ENCODE measurements around the gene CYP27B1.
"Not testable (repeated sequence)": the region's sequence is repeated elsewhere in the genome, so short reads cannot be mapped to it uniquely, and the experiment has no call there.

The CYP27B1 gene

DNA sequence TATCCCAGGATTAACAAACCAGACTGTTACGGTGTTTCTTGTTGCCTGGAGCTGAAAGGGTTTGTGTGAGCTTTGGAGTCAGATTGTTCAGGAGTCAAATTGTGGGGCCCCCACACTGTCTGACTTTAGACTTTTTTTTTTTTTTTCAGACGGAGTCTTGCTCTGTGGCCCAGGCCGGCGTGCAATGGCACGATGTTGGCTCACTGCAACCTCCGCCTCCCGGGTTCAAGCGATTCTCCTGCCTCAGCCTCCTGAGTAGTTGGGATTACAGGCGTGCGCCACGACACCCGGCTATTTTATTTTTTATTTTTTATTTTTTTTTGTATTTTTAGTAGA lies 16.6 kb upstream of the CYP27B1 start:
- no peak for DNase-seq (ENCODE audit: low read depth in 2 of 2)

DNA sequence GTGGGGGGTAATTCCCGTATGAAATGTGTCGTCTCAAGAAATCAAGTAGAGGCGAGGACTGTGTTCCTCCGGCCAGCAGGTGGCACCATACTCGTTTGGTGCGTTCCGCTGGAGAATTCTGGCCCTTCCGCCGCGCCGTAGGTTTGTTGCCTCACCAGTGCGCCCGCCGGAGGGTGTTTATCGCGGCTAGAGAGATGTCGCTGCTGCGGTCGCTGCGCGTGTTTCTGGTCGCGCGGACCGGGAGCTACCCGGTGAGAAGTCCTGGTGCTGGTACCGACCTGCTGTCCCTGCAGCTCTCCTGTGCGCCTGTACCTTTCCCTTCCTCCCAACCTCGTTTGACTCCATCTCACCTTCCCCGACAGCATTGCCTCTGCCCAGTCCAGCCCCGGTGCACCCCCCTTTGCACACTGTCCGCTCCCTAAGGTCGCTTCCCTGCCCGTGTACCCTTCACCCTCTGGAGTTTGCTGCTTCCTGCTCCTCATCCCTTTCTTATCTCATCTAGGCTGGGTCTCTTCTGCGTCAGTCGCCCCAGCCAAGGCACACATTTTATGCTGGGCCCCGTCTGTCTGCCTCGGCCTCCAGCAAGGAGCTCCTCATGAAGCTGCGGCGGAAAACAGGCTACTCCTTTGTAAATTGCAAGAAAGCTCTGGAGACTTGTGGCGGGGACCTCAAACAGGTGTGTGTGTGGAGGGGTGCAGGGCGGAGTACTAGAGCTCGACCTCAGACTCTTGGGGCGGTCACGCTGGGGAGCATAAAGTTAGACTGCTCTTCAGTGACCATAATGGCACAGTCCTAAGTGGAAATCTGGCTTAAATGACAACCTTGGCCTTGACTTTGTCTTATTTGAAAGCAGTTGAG lies 16.0 kb upstream of the CYP27B1 start, which contains the start of gene TSFM:
TSFM (plus strand) TSS at position 180 of the 858 bp plus-strand sequence; CDS start at position 195, 15 bp downstream.
- DNase-seq (ENCODE audit: low read depth in 2 of 2) = peak; percentile 95 to 96

DNA sequence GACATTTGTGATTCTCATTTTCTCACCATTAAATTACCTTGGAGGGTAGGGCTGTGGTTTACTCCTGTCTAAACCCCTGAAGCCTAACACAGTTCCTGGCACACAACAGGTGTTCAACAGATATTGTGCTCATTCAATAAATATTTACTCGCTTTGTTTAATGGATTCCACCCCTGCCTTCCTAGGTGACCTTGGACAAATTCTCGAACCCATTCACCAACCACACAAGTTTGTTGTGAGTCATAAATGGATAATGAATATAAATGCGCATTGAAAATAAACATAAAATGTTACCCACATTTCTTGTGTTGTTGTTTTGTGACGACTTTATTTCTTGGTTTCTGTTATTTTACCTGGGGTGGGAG lies 15.3 kb upstream of the CYP27B1 start:
- no peak for DNase-seq (ENCODE audit: low read depth in 2 of 2)

DNA sequence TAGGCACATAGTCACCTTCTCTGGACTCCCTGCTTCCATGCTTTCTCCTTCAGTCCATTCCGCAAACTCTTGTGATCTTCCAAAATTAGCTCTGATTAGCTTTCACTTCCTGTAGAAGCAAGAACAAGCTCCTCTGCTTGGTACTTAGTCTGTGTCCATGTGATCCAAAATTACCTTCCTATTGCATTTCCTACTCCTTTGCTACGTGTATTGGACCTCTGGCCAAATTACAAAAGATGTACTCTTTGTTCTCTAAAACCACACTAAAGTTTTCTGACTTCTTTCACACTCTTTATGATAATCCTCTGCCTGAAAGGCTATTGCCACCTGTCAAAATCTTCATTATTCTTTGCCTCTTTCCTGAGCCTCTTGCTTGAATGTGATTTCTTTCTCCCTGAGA lies 14.9 kb upstream of the CYP27B1 start:
- DNase-seq (ENCODE audit: low read depth in 2 of 2) = no peak

DNA sequence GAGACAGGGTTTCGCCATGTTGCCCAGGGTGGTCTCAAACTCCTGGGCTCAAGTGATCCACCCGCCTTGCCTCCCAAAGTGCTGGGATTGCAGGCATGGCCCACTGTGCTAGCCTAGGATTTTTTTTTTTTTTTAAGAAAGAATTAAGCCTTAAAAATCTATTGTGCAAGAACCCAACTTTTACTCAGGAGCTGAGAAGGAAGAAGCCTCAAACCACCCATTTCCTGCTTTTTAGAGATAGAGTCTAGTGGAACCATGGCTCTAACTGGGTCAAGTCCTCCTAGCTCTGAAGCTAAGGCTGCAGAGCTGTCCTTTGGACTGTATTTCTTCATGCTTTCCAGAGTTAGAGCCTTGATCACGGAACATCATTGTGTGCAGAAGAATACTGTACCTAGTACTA lies 14.4 kb upstream of the CYP27B1 start:
- no peak for DNase-seq (ENCODE audit: low read depth in 2 of 2)

DNA sequence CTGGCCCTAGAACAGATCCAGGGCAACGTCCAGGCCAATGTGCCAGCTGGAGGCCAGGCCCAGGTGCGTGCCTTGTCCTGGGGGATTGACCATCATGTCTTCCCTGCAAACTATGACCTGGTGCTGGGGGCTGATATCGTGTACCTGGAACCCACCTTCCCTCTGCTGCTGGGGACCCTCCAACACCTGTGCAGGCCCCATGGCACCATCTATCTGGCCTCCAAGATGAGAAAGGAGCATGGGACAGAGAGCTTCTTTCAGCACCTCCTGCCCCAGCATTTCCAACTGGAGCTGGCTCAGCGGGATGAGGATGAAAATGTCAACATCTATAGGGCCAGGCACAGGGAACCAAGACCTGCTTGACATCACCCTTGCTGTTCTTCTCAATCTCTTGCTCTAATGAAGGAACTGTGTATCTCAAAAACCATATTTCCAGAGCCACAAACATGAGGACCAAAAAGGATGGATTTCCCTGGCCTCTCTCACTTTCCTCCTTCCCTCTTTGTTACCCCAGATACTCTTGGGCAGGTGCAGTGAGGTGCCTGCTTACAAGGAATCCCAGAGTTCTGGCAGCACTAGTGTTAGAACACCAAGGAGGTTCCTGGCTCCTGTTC lies 13.5 kb upstream of the CYP27B1 start:
- DNase-seq (ENCODE audit: low read depth in 2 of 2) = no peak

DNA sequence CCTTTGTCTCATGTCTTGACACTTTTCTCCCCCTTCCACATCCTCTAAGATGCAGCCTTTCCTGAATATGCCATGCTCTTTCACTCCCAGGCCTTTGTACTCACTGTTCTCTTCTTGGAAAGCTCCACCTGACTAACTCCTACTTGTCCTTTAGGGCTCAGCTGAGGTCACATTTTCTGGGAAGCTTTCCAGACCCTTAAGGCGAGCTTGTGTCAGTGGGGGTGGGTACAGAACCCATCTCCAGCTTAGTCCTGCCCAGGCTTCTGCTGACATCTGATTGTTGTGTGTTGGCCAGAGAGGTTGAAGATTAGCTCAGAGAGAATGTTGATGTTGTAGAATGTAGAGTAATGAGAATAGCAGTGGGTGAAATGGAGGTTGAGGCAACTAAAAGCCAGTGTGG lies 12.9 kb upstream of the CYP27B1 start:
- no peak for DNase-seq (ENCODE audit: low read depth in 2 of 2)

DNA sequence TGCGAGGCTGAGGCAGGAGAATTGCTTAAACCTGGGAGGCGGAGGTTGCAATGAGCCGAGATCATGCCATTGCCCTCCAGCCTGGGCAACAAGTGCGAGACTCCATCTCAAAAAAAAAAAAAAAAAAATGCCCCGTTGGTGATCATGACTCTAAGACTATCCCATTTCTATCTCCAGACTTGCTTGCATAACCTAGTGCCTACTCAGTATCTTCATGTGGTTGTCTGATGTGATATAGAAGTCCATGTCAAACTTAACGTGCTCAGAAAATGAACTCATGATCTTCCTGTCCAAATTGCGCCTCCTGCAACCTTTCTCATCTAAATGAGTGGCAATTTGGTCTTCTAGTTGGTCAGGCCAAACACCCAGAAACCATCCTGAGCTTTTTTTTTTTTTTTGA lies 11.0 kb upstream of the CYP27B1 start:
- DNase-seq (ENCODE audit: low read depth in 2 of 2) = no peak

DNA sequence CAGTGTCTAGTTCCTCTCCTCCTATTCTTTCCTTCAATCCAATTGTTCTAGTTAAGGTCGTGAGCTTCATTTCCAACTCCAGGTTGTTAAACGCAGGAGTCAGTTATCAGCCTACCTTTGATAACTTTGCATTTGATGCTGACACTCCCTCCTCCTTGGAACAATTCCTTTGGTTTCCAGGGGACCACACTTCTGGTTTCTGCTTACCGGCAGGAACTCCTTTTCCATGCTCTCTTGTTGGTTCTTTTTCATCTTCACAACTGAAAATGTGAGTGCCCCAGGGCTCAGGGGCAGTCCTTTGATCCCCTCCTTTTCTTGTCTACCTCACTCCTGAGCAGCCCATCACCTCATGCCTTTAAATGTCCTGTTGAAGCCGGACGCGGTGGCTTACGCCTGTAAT lies 10.5 kb upstream of the CYP27B1 start:
- no peak for DNase-seq (ENCODE audit: low read depth in 2 of 2)

DNA sequence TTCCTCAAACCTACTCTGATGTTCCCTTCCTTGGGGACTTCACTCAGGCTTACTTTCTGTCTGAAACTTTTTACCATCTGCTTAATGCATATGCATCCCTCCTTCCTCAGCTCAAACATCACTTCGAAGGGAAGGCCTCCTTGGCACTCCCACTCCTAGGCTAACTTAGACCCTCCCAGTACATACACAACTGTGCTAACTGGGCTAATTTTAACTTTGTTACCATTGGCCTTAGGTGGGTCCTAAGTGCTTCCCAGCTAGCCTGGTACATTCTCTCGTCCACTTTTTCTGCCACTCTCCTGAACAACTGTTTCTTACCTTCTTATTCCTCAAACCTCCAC lies 9.3 kb upstream of the CYP27B1 start:
- no peak for DNase-seq (ENCODE audit: low read depth in 2 of 2)

DNA sequence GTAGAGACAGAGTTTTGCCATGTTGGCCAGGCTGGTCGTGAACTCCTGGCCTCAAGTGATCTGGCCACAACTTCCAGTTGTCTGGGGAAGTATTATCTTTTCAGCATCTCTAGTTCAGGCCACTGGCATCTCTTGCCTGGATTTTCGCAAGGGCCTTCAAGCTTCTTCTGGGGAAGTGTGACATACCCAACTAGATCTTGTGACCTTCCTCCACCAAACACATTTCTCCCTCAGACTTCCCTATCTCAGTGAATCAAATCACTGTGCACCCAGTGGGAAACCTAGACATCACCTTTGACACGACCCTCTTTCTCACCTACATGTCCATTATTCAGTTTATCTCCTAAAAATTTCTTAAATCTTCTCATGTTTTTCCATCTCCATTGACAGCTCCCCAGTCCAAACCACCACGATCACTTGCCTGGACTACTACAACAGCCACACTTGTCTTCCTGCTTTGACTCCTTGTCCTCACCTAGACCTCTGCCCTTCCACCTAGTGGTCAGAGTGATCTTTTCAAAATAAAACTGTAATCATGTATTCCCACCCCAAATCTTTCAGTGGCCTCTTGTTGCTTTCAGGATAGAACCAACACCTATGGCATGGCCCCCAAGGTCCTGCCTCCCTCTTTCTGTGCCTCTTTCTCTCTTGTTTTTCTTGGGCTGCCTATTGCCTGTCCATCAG lies 8.8 kb upstream of the CYP27B1 start:
- no peak for DNase-seq (ENCODE audit: low read depth in 2 of 2)

DNA sequence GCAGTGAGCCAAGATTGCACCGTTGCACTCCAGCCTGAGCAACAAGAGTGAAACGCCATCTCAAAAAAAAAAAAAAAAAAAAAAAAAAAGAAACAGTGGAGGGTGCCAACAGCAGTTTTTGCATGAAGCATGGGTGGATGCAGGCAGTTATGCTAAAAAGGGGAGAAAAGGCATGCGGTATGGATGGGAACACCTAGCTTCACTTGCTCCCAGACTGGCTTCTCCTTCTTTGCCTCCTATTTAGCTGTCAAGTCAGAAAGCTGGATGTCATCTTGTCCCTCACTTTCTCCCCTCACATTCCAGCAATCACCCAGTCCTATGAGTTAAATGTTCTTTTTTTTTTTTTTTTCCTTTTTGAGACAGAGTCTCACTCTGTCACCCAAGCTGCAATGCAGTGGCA lies 8.2 kb upstream of the CYP27B1 start:
- no peak for DNase-seq (ENCODE audit: low read depth in 2 of 2)

DNA sequence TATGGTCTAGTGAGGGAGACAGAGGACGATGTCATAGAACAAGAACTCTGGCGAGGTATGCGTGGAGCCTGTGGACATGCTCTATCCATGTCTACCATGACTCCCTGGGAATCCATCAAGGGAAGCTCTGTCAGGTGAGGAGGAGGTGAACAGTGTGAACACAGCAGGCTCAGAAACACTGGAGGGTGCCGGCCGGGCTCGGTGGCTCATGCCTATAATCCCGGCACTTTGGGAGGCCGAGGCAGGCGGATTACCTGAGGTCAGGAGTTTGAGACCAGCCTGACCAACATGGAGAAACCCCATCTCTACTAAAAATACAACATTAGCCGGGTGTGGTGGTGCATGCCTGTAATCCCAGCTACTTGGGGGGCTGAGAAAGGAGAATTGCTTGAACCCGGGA lies 7.8 kb upstream of the CYP27B1 start:
- DNase-seq (ENCODE audit: low read depth in 2 of 2) = not testable (repeated sequence)

DNA sequence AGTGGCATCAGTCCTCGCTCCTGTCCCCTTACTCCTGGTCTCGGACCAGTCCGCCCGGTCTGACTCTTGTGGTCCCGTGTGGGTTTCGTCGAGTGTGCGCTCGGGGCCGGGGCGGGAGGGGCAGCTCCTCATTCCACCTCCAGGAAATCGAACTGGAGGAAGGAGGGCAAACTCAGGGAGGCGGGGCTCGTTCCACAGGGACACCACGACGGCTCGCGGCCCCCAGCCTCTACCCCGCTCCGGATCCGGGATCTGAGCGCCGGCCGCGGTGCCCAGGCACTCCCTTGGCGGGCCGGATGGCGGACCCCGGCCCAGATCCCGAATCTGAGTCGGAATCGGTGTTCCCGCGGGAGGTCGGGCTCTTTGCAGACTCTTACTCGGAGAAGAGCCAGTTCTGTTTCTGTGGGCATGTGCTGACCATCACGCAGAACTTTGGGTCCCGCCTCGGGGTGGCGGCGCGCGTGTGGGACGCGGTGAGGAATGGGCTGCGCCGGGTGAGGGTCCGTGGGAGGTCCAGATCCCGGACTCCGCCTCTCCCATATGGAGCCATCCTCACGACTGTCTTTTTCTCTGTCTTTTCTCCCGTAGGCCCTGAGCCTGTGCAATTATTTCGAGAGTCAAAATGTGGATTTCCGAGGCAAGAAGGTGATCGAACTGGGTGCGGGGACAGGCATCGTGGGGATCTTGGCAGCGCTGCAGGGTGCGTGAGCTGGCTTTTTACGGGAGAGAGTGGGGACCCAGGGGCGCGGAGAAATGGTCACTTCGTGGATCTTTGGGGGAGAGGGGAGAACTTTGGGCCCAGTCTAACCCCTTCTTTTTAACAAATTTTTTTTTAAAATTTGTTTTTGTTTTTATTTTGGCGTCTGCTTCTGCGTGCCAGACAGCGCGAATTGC lies 5.8 kb upstream of the CYP27B1 start, which contains the start of gene EEF1AKMT3:
EEF1AKMT3 (plus strand) TSS at position 186 of the 894 bp plus-strand sequence; CDS start at position 297, 111 bp downstream.
- DNase-seq (ENCODE audit: low read depth in 2 of 2) = no peak

DNA sequence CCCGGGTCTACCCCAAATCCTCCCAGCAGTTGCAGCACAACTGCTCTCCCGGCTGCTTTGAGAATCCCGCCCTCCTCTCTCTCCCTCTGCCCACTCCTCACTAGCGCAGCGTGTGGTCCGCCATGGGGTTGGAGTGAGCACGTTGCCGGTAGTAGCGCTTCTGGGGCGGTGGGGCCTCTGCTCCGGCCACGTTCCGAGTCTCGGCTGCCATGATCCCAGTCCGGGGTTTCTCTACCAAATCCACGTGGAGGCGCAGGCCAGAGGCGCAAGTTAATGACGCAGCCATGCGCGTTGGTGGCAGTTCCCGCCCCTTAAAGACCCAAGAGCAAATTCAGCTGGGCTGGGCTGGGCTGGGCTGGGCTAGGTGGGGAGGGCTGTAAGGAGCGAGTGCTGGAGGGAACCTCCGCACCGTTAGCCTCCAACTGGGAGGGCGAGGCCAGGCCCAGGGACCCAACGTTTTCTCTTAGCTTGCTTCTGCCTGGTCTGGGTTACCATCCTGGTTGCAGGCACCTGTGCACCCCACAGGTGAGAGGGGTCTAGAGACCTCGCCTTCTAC lies 5.1 kb upstream of the CYP27B1 start, which contains the start of gene METTL1:
METTL1 (minus strand) TSS at position 233 of the 556 bp plus-strand sequence; CDS start at position 211, 22 bp downstream.
- peak; percentile 75 to 76 for DNase-seq (ENCODE audit: low read depth in 2 of 2)

DNA sequence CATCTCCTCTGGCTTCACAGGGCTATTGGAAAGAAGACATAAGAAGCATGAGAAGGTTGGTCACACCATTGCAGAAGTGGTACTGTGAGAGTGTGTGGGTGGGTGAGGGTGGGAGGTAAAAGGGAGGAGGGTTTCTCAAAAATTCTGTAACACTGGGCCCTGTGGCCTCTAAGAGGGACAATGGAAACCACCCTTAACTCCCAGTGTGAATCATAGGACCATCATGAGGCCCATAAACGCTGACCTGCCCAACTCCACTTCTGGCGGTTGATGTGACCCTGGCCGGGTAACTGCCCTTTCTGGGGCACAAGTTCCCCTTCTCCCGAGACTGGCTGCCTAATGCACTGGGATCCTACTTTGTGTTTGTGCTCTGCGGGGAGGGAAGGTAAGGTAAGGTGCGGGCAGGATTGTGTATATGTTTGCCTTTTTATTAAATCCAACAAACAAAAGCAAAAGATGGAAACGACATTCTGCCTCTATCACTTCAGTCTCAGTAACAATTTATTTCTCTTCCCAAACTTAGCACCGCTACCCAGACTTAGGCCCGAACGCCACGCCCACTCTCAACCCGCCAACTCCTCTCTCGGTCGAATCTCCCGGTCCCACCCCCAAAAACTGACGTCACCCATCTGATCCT lies 4.5 kb upstream of the CYP27B1 start:
- peak; percentile 48 to 62 for DNase-seq (ENCODE audit: low read depth in 2 of 2)

DNA sequence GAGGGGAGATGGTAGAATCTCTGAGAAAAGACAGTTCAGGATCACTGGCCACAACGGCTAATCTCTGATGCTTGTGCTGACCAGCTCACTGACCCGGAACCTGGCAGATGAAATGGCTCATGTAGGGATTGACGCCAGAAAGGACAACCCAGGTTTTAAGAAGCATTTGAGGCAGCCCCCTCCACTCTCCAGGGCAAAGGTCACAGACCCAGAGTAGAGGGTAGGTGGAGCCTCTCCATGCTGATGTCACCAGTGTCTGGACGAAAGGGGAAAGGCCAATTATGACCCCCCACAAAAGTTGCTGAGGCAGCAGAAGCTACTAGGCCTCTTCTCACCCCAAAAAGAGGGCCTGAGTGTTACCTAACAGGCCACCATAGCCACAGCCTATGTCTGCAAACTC lies 3.9 kb upstream of the CYP27B1 start:
- no peak for DNase-seq (ENCODE audit: low read depth in 2 of 2)

DNA sequence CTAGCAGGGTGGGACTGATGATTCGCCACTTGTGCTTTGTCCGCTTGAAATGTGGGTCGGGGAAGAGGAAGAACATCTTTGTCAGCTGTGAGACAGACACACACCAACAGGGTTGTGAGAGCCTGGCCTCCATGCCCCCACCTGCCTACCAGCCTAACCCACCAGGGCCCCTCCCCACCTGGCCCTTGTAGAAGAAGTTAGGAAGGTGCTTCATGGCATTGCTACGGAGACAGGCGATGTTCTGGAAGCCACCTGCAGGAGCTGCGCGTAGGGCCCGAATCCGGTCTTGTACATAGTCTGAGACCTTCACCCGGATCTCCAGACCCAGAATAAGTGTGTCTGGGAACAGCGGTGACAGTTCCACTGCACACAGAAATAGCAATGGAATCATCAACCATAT lies 2.7 kb upstream of the CYP27B1 start:
- DNase-seq (ENCODE audit: low read depth in 2 of 2) = no peak

DNA sequence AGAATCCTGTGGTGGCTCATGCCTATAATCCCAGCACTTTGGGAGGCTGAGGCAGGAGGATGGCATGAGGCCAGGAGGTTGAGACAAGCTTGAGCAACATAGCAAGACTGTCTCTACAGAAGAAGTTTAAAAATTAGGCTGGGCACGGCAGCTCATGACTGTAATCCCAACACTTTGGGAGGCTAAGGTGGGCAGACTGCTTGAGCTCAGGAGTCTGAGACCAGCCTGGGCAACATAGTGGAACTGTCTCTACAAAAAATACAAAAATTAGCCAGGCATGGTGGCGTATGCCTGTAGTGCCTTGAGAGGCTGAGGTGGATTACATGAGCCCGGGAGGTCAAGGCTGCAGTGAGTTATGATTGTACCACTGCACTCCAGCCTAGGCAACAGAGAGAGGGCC lies 998 bp upstream of the CYP27B1 start:
- DNase-seq (ENCODE audit: low read depth in 2 of 2) = no peak

DNA sequence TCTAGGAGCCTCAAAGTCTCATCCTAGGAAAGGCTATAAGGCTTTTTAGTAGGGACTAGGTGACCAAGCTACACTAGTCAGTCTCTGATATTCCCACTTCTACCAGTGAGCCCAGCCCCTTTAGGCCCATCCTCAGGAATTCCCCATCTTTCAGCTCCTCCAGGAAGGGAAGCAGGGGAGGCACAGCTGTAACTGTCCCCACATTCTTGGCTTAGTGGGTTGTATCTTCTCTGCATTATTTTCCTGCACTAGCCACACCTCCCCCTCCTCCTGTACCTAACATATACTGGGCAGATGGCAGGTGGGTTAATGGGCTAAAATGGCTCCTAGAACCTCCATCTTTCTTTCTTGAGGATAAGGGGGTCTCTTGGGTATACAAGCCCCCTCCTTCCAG lies 424 bp upstream of the CYP27B1 start:
- no peak for DNase-seq (ENCODE audit: low read depth in 2 of 2)
